Measurements from ENCODE around the gene IQGAP2. TPM values are rescaled to one million over a fixed set of nuclear protein-coding genes. Genes with fewer than 3 reads are reported as not detected.

IQGAP2 gene
- total RNA-seq, 1 experiment from 2014 or later = 36.8 TPM

DNA sequence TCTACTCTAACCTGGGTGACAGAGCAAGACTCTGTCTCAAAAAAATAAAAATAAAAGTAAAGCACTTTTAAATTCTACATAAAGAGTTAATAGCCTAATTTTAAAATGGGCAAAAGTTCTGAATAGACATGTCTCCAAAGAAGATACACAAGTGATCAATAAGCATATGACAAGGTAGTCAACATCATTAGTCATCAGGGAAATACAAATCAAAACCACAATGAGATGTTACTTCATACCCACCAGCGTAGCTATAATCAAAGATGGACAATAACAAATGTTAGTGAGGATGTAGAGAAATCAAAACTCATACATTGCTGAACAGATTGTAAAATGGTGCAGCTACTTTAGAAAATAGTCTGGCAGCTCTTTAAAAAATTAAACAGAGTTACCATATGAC lies 64.1 kb downstream of the IQGAP2 start:
- Histone ChIP-seq H3K27me3 (ENCODE audit: control insufficient read depth, insufficient read depth, low read length) (no peaks in the 10 kb centered on the region), H3K4me3 (ENCODE audit: insufficient read depth, low read depth, low read length) (no peak overlapping the region), H3K36me3 (replicated peaks; ENCODE audit: control insufficient read depth, insufficient read depth, low read length) (no peaks in the 10 kb centered on the region; the same call in 1 of the 2 replicates)
- DNase-seq = no peak

DNA sequence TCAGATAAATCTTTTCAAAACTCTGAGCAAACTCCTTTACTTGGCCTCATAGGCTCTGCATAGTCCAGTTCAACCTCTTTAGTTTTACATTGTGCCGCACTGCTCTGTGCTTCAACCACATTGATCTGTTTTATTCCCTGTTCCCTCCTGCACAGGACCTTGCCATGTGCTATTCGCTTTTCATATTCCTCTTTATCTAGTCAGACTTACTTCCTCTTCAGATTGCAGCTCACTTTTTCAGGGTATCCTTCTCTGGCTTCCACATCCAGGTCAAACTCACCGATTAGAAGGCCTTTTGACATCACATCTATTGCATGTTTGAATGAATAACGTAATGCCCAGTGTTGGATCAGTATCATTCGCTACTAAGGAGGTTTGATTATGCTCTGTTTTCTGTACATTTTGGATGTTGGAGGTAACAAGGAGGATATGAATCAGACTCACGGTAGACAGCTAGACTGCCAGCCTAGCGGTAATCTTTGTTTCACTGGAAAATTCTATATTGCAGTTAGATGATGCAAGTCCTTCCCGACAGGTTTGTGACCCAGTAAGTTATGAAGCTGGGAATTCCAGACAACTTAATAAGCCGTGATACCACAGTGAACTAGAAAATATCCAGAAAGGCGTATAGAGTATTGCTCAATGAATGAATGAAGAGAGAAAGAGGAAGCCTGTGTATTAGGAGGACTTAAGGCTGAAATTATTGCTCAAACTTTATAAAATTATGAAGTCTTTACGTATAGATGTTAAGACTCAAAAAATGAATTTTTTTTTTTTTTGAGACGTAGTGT lies 65.7 kb downstream of the IQGAP2 start:
- DNase-seq = no peak
- no peaks in the 10 kb centered on the region for H3K27me3 ChIP-seq (ENCODE audit: control insufficient read depth, insufficient read depth, low read length)

DNA sequence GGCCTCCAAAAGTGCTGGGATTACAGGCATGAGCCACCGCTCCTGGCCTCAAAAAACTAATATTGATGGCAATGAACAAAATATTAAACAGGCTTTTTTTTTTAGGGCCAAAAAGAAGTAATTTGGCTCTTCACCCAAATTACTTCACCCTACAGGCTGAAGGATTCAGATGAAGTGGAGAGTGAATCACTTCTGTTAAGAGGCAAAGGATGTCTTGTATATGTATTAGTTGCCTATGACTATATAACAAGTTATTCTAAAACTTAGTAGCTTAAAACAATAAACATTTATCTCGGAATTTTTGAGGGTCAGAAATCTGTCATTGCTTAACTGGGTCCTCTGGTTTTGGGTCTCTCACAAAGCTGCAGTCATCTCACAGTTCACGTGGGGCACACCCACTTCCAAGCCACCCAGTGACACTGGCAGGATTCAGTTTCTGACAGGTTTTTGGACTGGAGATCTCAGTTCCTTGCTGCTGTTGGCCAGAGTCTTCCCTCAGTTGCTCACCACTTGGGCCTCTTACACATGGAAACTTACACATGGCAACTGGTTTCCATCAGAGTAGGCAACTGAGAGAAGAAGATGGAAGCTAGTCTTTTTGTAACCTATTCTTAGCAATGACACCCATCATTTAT lies 66.7 kb downstream of the IQGAP2 start:
- DNase-seq = no peak
- H3K4me3 ChIP-seq (ENCODE audit: insufficient read depth, low read depth, low read length) = no peak overlapping the region
- no peaks in the 10 kb centered on the region for H3K27me3 ChIP-seq (ENCODE audit: control insufficient read depth, insufficient read depth, low read length)
- H3K36me3 ChIP-seq (replicated peaks; ENCODE audit: control insufficient read depth, insufficient read depth, low read length) = no peaks in the 10 kb centered on the region

More for the DNA sequence above, 65.7 kb downstream of the IQGAP2 start:
- Histone ChIP-seq H3K36me3 (replicated peaks; ENCODE audit: control insufficient read depth, insufficient read depth, low read length) (no peaks in the 10 kb centered on the region), H3K4me3 (ENCODE audit: insufficient read depth, low read depth, low read length) (no peak overlapping the region)

DNA sequence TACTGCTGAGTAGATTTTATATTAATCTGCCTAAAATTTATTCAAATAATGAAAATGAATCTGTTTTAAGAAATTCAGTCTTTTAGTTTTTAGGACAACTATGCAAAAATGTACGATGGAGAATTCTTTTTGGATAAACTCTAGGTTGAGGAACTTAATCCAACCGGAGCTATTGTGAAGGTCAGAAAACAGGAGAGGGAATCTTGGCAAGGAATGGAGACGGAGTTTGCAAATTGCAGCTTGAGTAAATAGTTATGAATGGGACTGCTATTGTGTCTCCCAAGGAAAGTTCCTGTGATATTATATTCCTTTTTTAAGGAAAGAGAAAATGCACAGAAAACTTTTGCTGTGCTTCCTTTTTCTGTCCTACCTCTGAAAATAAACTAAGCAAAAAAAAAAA lies 67.9 kb downstream of the IQGAP2 start:
- Histone ChIP-seq H3K27me3 (ENCODE audit: control insufficient read depth, insufficient read depth, low read length) (no peaks in the 10 kb centered on the region), H3K36me3 (replicated peaks; ENCODE audit: control insufficient read depth, insufficient read depth, low read length) (no peaks in the 10 kb centered on the region), H3K4me3 (ENCODE audit: insufficient read depth, low read depth, low read length) (no peak overlapping the region)
- DNase-seq = no peak

DNA sequence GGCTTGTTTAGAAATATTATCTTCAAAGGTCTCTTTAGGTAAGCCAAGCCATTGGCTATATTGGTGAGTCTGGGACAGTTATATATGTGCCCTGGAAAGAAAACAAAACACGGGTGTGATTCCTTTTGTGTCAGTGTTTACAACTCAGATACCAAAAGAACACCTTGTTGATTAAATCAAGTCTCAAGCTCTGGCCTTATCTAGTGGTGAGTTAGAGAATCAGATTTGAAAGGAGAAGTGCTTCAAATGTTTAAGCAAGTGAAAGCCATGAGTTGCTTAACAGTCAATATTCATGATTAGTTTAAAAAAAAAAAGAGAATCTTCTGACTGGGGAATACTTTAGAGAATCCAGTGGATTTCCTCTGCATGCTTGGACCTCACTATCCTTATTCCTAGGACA lies 68.3 kb downstream of the IQGAP2 start:
- H3K4me3 ChIP-seq (ENCODE audit: insufficient read depth, low read depth, low read length) = no peak overlapping the region
- DNase-seq = no peak
- H3K36me3 ChIP-seq (replicated peaks; ENCODE audit: control insufficient read depth, insufficient read depth, low read length) = no peaks in the 10 kb centered on the region
- no peaks in the 10 kb centered on the region for H3K27me3 ChIP-seq (ENCODE audit: control insufficient read depth, insufficient read depth, low read length)

DNA sequence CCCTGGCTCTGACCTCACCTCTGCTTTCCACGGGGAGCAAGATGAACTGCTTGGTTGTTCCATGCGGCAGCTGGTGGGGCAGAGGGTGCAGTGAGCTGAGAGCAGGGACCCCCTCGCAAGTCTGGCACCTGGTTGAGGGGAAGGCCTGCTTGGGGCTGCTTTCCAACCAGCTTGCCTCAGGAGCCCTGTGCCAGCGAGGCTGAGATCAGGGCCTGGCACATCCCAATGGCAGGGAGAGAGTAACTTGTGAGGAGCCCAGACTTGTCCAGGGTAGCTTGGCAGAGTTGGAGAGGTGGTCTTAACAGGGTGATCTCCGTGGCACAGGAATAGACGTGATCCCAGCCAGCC lies 68.9 kb downstream of the IQGAP2 start:
- no peaks in the 10 kb centered on the region for H3K36me3 ChIP-seq (replicated peaks; ENCODE audit: control insufficient read depth, insufficient read depth, low read length)
- H3K27me3 ChIP-seq (ENCODE audit: control insufficient read depth, insufficient read depth, low read length) = no peaks in the 10 kb centered on the region
- H3K4me3 ChIP-seq (ENCODE audit: insufficient read depth, low read depth, low read length) = no peak overlapping the region
- DNase-seq = no peak

DNA sequence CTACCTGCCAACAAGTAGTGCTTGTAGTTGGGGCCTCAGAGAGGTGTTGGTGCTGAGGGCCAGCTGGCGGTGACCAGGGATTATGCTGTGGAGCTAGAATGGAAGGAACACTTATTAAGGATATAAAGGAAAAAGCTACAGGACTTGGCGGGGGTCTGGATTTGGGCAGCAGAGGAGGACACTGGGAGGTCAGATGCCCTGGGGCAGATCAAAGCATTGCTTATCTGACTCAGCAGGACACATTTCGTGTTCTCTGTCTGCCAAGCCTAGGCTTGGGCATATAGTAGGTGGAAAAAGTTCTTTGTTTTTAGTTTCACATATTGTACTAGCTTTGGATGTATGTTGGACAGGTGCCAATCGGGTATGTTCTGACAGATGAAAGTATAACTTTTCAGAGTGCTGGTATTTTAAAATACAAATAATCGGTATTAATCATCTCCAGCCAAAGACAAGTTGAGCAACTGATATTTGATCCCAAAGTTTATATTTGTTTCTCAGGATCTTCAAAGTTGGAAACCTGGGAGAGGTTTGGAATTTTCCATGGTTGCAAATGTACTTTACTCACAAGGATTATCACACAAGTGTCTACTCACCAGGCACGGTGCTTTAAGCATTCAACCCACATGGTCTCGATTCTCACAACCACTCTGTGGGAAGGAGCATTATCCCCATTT lies 69.4 kb downstream of the IQGAP2 start:
- H3K4me3 ChIP-seq (ENCODE audit: insufficient read depth, low read depth, low read length) = no peak overlapping the region
- DNase-seq = no peak
- H3K36me3 ChIP-seq (replicated peaks; ENCODE audit: control insufficient read depth, insufficient read depth, low read length) = no peaks in the 10 kb centered on the region
- no peaks in the 10 kb centered on the region for H3K27me3 ChIP-seq (ENCODE audit: control insufficient read depth, insufficient read depth, low read length)

DNA sequence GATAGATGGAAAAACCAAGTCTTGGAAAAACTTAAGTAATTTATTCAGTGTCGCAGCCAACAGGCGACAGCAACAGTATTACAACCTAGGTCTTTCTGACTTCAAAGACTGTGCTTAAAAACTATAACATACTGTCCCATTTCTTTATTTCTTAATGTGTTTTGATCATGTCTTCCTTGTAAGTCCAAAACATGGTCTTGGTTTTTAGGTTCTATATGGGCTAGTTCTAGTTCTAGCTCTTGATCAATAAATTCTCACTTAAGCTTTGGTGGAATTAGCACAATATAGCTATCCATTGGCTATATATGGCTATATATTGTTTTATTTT lies 69.9 kb downstream of the IQGAP2 start:
- H3K27me3 ChIP-seq (ENCODE audit: control insufficient read depth, insufficient read depth, low read length) = no peaks in the 10 kb centered on the region
- no peak overlapping the region for H3K4me3 ChIP-seq (ENCODE audit: insufficient read depth, low read depth, low read length)
- H3K36me3 ChIP-seq (replicated peaks; ENCODE audit: control insufficient read depth, insufficient read depth, low read length) = no peaks in the 10 kb centered on the region
- DNase-seq = no peak

DNA sequence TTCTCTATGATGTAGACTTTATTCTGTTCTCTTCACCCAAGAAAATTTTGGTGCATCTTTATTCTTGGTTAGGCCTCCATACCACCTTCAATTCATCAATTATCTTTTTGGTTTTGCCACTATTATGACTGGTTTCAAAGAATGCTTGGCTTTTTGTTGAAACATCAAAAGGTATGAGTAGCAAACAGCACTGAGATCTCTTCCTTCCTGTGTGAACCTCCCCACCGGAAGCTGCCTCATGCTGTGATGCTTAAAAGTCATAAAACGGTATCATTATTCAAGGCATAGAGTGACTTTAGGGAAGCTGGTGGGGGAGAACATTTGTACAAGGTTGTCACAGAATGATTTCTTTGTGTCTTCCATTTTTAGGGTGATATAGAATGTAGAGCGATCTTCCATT lies 70.6 kb downstream of the IQGAP2 start:
- DNase-seq = no peak
- H3K36me3 ChIP-seq (replicated peaks; ENCODE audit: control insufficient read depth, insufficient read depth, low read length) = no peaks in the 10 kb centered on the region
- H3K27me3 ChIP-seq (ENCODE audit: control insufficient read depth, insufficient read depth, low read length) = no peaks in the 10 kb centered on the region
- H3K4me3 ChIP-seq (ENCODE audit: insufficient read depth, low read depth, low read length) = no peak overlapping the region

DNA sequence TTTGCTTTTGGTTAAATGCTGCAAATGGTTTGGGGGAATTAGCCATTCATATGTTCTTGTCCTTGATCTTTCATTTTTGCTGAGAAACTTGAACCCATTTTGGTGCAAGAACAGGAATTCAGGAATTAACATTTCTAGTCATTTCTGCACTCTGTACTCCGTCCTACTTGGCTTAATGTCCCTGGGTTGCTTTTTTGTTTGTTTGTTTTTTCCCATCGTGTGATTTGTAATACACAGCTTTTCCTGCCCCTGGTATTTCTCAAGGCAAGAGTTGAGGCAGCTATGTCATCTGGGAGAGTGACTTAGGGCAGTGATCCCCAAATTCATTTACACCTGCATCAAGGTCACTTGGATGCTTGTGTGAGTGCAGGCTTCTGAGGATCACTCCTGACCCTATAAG lies 71.3 kb downstream of the IQGAP2 start:
- no peaks in the 10 kb centered on the region for H3K36me3 ChIP-seq (replicated peaks; ENCODE audit: control insufficient read depth, insufficient read depth, low read length)
- no peak overlapping the region for H3K4me3 ChIP-seq (ENCODE audit: insufficient read depth, low read depth, low read length)
- H3K27me3 ChIP-seq (ENCODE audit: control insufficient read depth, insufficient read depth, low read length) = no peaks in the 10 kb centered on the region
- DNase-seq = no peak

DNA sequence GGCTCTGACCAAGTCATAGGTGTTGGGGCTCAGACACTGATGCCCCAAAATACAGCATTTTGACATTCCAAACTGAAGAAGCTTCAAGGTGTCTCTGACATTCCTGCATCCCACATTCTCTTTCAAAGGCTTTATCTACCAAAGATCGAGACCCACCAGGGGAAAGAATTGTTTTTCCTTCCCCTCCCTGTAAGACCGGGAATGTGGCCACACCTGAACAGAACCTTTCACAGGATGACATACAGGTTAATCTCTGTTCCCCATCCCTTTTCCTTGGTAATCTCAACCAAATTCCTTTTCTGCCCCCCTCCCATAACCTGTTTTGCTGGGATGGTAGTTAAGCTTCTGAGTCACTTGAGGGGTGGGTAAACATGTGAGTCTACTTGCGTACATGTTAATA lies 72.3 kb downstream of the IQGAP2 start:
- DNase-seq = no peak
- Histone ChIP-seq H3K36me3 (replicated peaks; ENCODE audit: control insufficient read depth, insufficient read depth, low read length) (no peaks in the 10 kb centered on the region), H3K27me3 (ENCODE audit: control insufficient read depth, insufficient read depth, low read length) (no peaks in the 10 kb centered on the region), H3K4me3 (ENCODE audit: insufficient read depth, low read depth, low read length) (no peak overlapping the region)

DNA sequence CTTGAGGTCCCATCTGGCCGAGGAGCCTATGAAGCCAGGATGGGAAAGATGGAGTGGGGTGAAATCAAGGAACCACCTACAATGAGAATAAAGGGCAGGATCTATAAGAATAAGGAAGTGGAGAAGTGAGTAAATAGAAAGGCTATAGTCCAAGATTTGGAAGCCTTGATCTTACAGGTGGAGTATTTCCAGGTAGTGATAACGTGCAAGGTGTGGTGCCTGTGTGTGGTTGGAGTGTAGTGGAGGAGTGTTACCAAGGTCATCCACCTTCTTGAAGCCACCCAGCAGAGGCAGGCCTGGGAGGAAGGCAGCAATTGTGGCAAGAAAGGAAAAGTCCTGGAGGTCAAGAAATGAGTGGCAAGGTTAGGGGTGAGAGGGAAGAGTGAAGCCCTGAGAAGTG lies 72.9 kb downstream of the IQGAP2 start:
- no peak for DNase-seq
- Histone ChIP-seq H3K36me3 (replicated peaks; ENCODE audit: control insufficient read depth, insufficient read depth, low read length) (no peaks in the 10 kb centered on the region), H3K4me3 (ENCODE audit: insufficient read depth, low read depth, low read length) (no peak overlapping the region), H3K27me3 (ENCODE audit: control insufficient read depth, insufficient read depth, low read length) (no peaks in the 10 kb centered on the region)

DNA sequence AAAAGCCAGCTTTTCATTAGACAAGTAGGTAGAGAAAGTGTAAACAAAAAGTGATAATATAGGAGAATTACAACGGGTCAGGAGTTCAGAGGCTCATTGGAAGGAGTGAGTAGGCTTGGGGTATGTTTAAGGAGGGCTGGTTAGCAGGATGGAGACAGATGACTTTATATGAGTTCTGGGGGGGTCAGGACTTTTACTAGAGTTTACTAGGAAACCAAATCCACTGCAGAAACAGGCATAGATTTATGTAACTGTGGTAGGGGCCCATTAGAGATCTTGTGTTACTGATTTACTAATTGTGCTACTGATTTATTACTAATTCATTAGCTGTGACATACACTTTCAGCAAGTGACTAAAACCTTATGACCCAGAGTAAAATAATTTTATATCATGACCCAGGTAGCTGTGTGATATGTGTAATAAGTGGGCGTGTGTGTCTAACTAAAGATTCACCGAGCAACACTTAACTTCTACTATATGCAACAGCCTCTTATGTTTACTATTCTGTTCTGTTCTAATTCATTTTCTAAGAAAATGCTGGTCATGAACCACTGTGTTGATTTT lies 73.5 kb downstream of the IQGAP2 start:
- H3K4me3 ChIP-seq (ENCODE audit: insufficient read depth, low read depth, low read length) = no peak overlapping the region
- H3K36me3 ChIP-seq (replicated peaks; ENCODE audit: control insufficient read depth, insufficient read depth, low read length) = no peaks in the 10 kb centered on the region
- DNase-seq = no peak
- H3K27me3 ChIP-seq (ENCODE audit: control insufficient read depth, insufficient read depth, low read length) = no peaks in the 10 kb centered on the region

DNA sequence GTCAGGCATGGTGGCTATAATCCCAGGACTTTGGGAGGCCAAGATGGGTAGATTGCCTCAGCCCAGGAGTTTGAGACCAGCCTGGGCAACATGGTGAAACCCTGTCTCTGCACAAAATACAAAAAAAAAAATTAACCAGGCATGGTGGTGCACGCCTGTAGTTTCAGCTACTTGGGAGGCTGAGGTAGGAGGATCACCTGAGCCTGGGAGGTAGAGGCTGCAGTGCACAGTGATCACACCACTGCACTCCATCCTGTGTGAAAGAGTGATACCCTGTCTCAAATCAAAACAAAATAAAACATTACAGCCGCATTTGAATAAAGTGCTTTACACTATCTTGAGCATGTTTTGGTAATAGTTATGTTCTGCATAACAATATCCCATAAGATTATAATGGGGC lies 74.0 kb downstream of the IQGAP2 start:
- DNase-seq = no peak
- H3K36me3 ChIP-seq (replicated peaks; ENCODE audit: control insufficient read depth, insufficient read depth, low read length) = no peaks in the 10 kb centered on the region
- H3K27me3 ChIP-seq (ENCODE audit: control insufficient read depth, insufficient read depth, low read length) = no peaks in the 10 kb centered on the region
- no peak overlapping the region for H3K4me3 ChIP-seq (ENCODE audit: insufficient read depth, low read depth, low read length)

DNA sequence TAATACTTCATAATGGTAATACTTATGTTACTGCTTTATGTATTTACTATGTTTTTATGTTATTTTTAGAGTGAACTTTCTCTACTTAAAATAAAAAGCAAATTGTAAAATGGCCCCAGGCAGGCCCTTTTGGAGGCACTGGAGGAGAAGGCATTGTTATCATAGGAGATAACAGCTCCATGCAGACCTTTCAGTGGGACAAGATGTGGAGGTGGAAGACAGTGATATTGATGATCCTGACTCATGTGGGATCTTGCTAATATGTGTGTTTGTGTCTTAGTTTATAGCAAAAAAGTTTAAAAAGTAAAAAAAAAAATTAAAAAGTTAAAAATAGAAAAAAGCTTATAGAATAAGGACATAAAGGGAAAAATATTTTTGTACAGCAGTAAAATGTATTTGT lies 74.5 kb downstream of the IQGAP2 start:
- Histone ChIP-seq H3K4me3 (ENCODE audit: insufficient read depth, low read depth, low read length) (no peak overlapping the region), H3K36me3 (replicated peaks; ENCODE audit: control insufficient read depth, insufficient read depth, low read length) (no peaks in the 10 kb centered on the region), H3K27me3 (ENCODE audit: control insufficient read depth, insufficient read depth, low read length) (no peaks in the 10 kb centered on the region)
- DNase-seq = no peak

Measured in H7 (cell line).